Kidney glomerular epithelial cell (primary cell): ENCODE data around the gene EIF4ENIF1.
"Not testable (repeated sequence)": the region's sequence is repeated elsewhere in the genome, so short reads cannot be mapped to it uniquely, and the experiment has no call there.

Experiments used
- DNase-seq: peaks from one replicate; lab custom pipeline; 2025; lab: John Stamatoyannopoulos, UW

The EIF4ENIF1 gene, protein sequence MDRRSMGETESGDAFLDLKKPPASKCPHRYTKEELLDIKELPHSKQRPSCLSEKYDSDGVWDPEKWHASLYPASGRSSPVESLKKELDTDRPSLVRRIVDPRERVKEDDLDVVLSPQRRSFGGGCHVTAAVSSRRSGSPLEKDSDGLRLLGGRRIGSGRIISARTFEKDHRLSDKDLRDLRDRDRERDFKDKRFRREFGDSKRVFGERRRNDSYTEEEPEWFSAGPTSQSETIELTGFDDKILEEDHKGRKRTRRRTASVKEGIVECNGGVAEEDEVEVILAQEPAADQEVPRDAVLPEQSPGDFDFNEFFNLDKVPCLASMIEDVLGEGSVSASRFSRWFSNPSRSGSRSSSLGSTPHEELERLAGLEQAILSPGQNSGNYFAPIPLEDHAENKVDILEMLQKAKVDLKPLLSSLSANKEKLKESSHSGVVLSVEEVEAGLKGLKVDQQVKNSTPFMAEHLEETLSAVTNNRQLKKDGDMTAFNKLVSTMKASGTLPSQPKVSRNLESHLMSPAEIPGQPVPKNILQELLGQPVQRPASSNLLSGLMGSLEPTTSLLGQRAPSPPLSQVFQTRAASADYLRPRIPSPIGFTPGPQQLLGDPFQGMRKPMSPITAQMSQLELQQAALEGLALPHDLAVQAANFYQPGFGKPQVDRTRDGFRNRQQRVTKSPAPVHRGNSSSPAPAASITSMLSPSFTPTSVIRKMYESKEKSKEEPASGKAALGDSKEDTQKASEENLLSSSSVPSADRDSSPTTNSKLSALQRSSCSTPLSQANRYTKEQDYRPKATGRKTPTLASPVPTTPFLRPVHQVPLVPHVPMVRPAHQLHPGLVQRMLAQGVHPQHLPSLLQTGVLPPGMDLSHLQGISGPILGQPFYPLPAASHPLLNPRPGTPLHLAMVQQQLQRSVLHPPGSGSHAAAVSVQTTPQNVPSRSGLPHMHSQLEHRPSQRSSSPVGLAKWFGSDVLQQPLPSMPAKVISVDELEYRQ

DNA sequence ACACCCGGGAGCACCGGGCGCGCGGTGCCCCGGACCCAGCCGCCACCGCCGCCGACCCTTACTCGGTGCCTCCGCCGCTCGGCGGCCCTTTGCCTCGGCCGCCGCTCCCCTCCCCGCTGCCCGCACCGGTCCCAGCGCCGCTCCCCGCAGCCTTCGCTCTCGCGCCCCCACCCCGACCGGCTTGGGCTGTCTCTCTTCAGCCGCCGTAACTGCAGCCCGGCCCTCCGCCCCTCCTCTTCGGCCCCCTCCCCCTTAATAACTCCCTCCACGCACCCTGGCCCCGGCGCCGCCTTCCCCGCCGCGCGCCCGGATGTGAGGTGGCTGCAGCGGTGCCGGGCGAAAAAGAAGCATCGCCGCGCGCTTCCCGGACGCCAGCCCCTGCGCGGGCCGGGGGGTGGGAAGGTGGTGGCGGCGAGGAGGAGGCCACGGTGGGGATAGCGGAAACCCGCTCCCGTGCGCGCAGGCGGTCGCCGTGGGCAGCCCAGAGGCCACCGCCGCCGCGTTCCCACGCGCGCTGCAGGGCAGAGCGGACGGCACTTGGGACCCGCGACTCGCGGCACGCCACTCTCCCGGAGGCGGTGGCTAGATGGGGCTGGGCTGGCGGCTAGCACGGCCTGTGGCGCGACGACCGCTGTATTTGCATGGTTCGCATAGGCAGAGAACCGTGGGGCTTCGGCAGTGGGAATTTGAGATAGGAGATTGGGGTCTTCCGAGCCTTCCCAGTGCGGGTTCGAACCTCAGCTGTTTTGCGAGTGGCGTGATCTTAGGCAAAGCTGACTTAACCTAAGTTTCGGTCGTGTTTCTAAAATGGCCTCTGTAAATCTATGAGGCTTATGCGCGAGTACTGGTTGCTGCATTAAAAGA is at the start of gene EIF4ENIF1:
Gene EIF4ENIF1, minus strand, starts transcription at position 211 of the 864 bp plus-strand sequence. CDS start 1,124 bp downstream, outside the sequence.
- peak; percentile 73 for DNase-seq

DNA sequence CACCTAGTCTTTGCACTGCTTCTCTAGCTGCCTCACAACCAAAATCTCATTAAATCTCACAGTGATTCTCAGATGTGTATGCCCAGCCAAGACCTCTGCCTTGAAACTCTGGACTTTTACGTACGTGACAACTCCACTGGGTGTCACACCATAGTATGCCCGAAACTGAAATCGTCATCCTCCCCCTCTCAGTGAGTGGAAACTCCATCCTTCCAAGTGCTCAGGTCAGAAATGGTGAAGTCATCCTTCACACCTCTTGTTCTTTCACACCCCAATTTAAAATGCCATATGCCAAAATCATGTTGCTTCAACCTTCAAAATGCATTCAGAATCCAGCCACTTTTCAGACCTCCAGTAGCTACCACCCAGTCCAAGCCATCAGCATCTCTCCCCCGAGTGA is 49.2 kb upstream of the EIF4ENIF1 start:
- DNase-seq: no peak

DNA sequence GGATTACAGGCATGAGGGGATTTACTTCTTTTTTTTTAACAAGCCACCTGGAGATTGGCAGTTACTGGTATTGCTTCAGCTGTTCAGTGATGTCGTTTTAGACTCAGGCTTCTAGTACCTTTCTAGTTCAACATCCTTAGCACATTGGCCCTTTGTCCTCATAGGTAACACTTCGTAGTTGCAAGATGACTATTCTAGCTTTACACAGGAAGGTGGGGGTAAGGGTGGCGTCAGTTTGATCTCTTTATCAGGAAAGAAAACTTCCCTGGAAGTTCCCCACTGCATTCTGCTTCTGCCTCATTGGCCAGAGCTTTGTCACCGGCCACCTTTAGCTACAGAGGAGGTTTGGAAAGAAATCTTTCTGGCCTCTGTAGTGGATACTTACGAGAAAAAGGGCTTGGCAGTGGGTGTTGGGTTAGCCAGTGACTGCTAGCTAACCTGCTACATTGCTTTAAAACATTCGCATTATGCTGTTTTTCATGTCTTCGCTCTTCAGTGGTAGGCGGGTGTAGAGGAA is 47.4 kb upstream of the EIF4ENIF1 start:
- peak; percentile 4 for DNase-seq

DNA sequence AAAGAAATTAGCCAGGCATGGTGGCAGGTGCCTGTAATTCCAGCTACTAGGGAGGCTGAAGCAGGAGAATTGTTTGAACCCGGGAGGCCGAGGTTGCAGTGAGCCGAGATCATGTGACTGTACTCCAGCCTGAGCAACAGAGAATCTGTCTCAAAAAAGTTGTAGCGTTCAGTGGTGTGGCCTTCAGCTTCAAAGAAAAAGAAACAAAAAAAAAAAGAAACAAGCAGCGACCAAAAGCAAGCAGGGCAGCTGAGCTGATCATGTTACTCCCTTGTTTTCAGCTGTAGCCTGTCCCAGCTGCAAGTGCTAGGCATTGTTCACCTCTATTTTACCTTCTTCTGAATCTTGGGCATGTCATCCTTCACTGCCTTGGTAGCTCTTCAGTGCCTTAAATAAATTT is 43.7 kb upstream of the EIF4ENIF1 start:
- no peak for DNase-seq

DNA sequence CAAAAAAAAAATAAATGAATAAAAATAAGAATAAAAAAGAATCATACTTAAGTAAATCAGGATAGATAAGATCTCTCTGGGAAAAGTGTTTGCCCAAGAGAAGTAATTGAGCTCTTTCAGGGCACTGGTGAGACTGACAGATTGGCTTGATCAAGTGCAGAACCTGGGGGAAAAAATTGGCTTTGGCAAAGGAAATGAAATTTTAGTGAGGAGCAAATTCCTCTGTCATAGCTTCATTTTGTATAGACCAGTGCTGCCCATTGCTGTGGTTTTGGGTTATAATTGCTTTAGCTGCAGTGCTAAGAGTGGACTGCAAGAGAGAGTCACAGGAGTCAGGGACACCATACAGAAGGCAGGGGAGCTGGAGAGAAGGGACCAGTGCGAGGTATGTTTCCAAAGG is 42.4 kb upstream of the EIF4ENIF1 start:
- DNase-seq: no peak

DNA sequence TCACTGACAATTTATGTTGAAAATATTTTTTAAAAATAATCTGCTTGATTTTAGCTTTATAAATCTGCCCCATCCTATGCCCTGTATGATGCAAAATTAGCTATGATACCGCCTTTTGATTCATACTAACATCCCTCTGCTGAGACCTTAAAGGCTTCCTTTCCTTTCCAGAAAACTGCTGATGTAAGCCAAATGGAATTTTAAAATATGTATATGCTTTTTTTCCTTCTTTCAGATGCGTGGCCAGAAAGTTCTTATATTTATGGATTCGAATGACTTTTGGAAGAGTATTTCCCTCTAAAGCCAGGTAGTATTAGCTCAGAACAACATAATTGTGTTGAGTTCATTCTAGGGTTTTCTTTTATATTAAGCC is 41.2 kb upstream of the EIF4ENIF1 start:
- no peak for DNase-seq

DNA sequence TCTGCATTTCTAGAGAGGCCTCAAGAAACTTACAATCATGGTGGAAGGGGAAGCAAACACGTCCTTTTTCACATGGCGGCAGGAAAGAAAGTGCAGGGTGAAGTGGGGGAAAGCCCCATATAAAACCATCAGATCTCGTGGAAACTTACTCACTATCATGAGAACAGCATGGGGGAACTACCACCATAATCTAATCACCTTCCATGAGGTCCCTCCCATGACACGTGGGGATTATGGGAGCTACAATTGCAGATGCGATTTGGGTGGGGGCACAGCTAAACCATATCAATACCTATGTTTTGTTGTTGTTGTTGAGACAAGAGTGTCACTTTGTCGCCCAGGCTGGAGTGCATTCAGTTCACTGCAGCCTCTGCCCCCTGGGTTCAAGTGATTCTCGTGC is 36.6 kb upstream of the EIF4ENIF1 start:
- DNase-seq: no peak

DNA sequence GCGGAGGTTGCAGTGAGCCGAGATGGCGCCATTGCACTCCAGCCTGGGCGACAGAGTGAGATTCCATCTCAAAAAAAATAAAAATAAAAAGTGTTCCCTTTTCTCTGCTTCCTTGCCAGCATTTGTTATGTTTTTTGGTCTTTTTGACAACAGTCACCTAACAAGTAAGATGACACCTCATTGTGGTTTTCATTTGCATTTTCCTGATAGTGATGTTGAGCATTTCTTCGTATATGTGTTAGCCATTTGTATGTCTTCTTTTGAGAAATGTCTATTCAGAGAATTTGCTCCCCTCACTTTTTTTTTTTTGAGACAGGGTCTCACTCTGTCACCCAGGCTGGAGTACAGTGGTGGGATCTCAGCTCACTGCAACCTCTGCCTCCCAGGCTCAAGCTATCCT is 34.5 kb upstream of the EIF4ENIF1 start:
- DNase-seq: not testable (repeated sequence)

DNA sequence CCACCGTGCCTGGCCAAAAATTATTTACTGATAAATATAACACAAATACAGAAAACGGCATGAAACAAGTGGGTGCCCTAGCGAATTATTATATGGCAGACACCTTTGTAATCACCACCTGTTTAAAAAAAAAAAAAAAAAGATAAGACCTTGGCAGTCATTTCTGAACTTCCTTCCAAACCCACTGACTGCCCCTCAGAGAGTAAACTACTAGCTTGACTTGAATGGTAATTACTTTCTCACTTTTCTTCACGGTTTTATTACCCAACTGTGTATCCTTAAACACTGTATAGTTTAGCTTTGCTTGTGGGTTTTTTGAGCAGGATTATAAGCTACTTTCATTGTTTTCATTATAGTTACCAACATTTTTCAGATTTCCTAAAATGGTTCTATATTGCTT is 30.4 kb upstream of the EIF4ENIF1 start:
- no peak for DNase-seq

DNA sequence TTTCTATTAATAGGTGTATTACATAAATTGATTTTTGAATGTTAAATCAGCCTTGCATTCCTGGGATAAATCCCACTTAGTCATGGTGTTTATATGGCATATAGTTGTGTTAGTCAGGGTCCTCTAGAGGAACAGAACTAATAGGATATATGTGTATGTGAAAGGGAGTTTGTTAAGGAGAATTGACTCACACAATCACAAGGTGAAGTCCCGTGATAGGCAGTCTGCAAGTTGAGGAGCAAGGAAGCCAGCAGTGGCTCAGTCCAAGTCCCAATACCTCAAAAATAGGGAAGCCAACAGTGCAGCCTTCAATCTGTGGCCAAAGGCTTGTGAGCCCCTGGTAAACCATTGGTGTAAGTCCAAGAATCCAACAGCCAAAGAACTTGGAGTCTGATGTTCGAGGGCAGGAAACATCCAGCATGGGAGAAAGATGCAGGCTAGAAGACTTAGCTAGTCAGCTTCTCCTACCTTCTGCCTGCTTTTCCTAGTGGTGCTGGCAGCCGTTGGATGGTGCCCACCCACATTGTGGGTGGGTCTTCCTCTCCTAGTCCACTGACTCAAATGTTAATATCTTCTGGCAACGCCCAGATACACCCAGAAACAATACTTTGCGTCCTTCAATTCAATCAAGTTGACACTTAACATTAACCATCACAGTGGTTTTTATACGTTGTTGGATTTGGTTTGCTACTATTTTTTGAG is 19.6 kb upstream of the EIF4ENIF1 start:
- no peak for DNase-seq

DNA sequence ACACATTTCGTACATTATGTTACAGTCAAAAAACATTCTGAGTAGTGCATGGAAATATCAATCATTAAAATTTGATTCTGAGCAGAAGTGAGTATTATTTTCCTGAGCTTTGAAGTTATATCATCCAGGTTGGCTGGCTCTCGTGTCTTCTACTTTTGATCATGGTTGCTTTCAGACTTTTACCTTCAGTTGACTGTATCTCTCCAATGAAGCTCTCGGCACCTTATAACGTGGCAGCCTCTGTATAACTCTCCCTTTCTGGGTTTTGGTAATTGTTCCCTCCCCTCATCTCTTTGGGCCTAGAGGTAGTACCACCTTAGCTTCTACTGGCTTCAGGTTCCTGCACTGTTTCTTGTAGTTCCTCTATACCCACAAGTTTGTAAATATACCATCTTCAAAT is 18.9 kb upstream of the EIF4ENIF1 start:
- no peak for DNase-seq

DNA sequence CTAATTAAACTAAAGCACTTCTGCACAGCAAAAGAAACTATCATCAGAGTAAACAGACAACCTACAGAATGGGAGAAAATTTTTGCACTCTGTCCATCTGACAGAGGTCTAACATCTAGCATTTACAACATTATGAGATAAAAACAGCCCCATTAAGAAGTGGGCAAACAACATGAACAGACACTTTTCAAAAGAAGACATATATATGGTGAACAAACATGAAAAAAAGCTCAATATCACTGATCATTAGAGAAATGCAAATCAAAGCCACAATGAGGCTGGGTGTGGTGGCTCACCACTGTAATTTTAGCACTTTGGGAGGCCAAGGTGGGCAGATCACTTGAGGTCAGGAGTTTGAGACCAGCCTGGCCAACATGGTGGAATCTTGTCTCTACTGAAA is 17.9 kb upstream of the EIF4ENIF1 start:
- not testable (repeated sequence) for DNase-seq

DNA sequence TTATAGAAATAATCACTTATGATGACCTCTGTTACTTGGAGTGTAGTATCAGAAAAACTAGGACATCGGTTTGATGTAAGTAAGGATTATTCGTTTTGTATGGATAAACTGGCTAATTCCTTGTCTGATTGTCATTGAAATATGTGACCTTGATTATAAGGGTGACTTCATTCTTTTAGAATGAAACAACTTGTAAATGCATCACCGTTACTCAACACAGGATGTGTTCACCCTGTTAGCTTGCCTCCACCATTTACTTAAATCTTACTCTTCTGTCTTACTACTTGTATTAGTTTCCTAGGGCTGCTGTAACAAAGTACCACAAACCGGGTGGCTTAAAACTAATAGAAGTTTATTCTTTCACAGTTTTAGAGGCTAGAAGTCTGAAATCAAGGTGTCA is 14.6 kb upstream of the EIF4ENIF1 start:
- DNase-seq: no peak

DNA sequence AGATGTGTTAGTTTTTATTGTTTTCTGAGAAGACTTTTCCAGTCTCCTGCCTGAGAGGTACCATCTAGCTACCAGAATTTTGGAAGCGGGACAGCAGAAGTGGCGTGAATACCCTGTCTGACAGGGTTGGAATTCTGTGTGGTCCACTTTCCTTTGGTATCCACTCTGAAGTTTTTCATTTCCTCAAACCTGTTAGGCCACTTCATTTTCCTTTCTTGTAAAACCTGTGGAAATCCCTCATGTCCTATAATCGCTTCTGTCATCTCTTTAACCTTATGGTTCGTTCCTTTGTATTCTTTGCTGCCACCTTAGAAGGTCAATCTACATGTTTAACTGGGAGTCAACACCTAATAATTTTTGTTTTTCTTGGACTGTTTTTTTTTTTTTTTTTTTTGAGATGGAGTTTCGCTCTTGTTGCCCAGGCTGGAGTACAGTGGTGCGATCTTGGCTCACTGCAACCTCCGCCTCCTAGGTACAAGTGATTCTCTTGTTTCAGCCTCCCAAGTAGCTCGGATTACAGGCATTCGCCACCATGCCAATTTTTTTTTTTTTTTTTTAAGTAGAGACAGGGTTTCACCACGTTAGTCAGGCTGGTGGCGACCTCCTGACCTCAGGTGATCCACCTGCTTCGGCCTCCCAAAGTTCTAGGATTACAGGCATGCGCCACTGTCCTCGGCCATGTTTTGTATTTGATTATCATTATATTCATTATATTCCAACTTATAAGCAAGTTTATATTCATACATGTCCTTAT is 13.7 kb upstream of the EIF4ENIF1 start:
- DNase-seq: no peak

DNA sequence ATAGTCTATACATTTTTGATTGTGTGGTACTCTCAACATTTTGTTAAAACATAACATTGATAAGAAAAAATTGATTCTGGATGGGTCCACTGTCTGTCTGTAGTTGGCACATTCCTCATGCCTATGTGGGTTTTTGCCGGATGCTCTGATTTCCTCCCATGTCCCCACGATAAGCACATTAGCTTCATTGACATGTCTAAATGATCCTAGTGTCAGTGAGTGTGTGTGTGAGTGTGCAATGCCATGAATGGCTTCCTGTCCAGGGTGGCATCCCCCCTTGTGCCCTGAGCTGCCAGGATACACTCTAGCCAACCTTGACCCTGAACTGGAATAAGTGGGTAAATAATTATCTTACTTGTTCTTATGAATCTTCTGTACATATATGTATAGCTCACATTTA is 12.1 kb upstream of the EIF4ENIF1 start:
- DNase-seq: no peak

DNA sequence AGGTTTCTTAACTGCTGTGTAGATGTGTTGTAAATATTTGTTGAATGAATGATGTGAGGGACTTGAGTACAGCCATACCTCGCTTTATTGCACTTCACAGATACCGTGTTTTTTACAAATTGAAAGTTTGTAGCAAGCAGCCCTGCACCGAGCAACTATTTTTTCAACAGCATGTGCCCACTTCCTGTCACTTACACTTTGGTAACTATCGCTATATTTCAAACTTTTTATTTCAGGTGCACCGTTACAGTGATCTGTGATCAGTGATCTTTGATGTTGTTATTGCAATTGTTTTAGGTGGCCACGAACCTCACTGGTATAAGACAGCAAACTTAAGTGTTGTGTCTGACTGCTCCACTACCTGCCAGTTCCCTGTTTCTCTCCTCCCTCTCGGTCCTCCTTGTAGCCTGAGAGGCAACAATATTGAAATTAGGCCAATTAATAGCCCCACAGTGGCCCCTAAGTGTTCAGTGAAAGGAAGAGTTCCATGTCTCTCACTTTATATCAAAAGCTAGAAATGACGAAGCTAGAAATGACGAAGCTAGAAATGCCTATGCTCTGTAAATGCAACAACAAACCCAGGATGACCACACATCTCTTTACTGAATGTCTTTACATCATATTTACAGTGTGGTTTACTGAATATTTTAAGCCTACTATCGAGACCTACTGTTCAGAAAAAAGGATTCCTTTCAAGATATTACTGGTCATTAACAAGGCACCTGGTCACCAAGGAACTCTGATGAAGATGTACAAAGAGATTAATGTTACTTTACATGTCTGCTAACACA is 7.7 kb upstream of the EIF4ENIF1 start:
- DNase-seq: no peak

DNA sequence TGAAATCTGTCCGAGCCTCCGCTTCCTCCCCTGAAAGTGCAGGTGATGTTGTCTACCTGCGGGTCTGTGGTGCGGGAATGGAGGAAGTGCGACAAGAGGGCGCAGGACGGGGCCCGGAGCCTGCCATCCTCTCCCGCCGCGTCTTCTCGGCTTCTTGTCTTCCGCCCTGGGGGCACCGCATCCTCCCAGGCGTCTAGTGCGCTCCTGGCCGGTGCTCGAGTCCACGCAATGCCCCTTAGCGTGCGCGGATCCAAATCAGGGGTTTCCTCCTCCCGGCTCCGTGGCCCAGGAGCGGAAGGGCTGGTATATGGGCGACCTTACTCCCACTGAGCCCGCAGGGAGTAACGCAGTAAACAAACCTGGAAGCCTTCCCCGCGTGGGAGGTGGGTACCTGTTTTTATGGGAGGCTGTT is 7.1 kb upstream of the EIF4ENIF1 start:
- peak; percentile 14 for DNase-seq

DNA sequence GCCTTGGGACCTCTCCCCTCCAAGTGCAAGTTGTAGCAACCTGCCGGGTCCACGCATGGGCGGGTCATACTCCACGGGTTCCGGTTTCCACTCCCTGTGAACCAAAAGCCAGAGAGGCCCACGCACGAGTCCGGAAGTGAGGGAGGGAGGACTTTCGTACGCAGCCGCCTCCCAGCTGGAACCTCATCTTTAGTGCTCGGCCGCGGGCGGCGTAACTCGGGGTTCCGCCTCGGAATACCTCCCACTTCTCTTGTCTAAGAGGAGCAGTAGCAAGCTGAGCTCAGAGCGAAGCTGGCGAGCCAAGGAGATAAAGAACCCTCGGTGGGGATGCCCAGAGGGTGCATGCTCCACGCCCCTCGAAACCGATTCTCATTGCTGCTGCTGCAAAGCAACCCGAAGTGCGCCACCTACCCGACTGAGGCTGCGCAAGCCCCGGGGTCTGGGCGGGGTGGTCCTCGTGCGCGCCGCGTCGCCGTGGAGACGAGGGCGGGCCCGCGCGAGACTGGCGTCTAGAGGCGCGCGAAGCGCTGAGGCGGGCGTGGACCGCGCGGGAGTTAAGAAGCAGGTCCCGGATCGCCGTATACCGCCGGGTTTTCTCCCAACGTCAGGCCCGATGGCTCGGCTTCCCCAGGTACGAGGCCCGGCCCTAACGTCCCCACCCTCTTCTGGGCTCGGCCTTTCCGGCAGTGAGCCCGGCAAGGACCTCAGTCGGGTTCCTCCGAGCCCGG is 6.5 kb upstream of the EIF4ENIF1 start, which contains the start of gene SFI1:
Gene SFI1, plus strand, starts transcription at position 530 of the 728 bp plus-strand sequence. CDS start 11,749 bp downstream, outside the sequence.
- peak; percentile 85 for DNase-seq

DNA sequence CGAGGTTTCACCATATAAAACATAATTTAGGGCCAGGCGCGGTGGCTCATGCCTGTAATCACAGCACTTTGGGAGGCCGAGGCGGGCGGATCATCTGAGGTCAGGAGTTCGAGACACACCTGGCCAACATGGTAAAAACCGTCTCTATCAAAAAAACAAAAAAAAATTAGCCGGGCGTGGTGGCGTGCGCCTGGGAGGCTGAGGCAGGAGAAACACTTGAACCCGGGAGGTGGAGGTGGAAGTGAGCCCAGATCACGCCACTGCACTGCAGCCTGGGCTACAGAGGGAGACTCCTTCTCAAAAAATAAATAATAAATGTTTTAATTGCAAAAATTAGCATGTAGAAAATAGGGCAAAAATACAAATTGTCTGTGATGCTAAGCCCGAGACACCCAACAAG is 5.7 kb upstream of the EIF4ENIF1 start:
- no peak for DNase-seq
